NB4 (cell line): ENCODE measurements around the gene TAGLN.

Source experiments
- DNase-seq: peaks from one replicate; pipeline ENCODE4 v3.0.0; 2010; ENCODE audit warnings: low read depth
- H3K4me3 ChIP-seq: one replicate; pipeline ENCODE4 v1.5.1; 2011; ENCODE audit warnings: mild to moderate bottlenecking, low read depth, low read length, moderate library complexity
- CTCF ChIP-seq: IDR thresholded peaks from one replicate; pipeline ENCODE4 v1.5.1; 2012; ENCODE audit warnings: low read depth, low read length
- MAX ChIP-seq: IDR thresholded peaks from 2 replicates; pipeline ENCODE4 v1.6.1; 2011; ENCODE audit warnings: low read depth, low read length
- MYC ChIP-seq: IDR thresholded peaks from 2 replicates; pipeline ENCODE4 v1.6.1; 2011; ENCODE audit warnings: low read depth, low read length
- POLR2A ChIP-seq: IDR thresholded peaks from 2 replicates; pipeline ENCODE4 v1.6.1; 2011; ENCODE audit warnings: mild to moderate bottlenecking; ENCODE audit not compliant: insufficient read length; ENCODE audit errors: extremely low read depth

TAGLN gene

GRCh38 chr11:117232092-117232878, 33.1 kb downstream of the TAGLN start, which contains the start of gene RNF214:
Gene RNF214 (plus strand): TSS chr11:117232671. CDS start chr11:117234273, 1,602 bp downstream.
- DNase-seq = peak; percentile 83
- TF ChIP-seq POLR2A (peak; percentile 58), CTCF (peak; percentile 58), MYC (peak; percentile 59; the same call in 1 of the 2 replicates), MAX (peak; percentile 2; the same call in 1 of the 2 replicates)
- H3K4me3 ChIP-seq = peak within 1 kb of the TSS; percentile 87

- peak; percentile 40 for DNase-seq
- peak overlapping the region; percentile 84 for H3K4me3 ChIP-seq
- TF ChIP-seq POLR2A = no peak
- TF ChIP-seq MAX = 0 out of 2 replicates have a peak, but pooled peaks have one; percentile 11
- TF ChIP-seq CTCF = no peak
- no peak for TF ChIP-seq MYC
These were observed 33.8 kb downstream of the TAGLN start for GRCh38 chr11:117232911-117233409.

- TF ChIP-seq MYC = no peak
- no peak for TF ChIP-seq MAX
- no peak for TF ChIP-seq CTCF
- no peak for TF ChIP-seq POLR2A
- no peak for DNase-seq
- no peak overlapping the region for H3K4me3 ChIP-seq
These were observed 39.1 kb downstream of the TAGLN start for GRCh38 chr11:117238221-117238620.

GRCh38 chr11:117239295-117239694, 40.1 kb downstream of the TAGLN start:
- peak; percentile 17 for DNase-seq

GRCh38 chr11:117248341-117248740, 49.2 kb downstream of the TAGLN start:
- TF ChIP-seq MYC = no peak
- TF ChIP-seq POLR2A = no peak
- TF ChIP-seq MAX = no peak
- no peak for TF ChIP-seq CTCF
- no peak for DNase-seq
- no peak overlapping the region for H3K4me3 ChIP-seq

More at GRCh38 chr11:117239295-117239694, 40.1 kb downstream of the TAGLN start:
- H3K4me3 ChIP-seq = no peak overlapping the region
- TF ChIP-seq CTCF (no peak), MYC (no peak), MAX (no peak), POLR2A (no peak)
